Mucosa of descending colon (tissue), 3 donors: Measurements from ENCODE around the gene NMRAL1. TPM values are rescaled to one million over a fixed set of nuclear protein-coding genes. Genes with fewer than 3 reads are reported as not detected.

ENCODE experiments used
- ATAC-seq: fragments of 200-7000 bp; cut with Tn5 transposase; one replicate; pipeline ENCODE4 v1.9.1; 2020; ENCODE audit warnings: mild to moderate bottlenecking, moderate library complexity
- DNase-seq, 3 donors: peaks; one replicate each; pipeline ENCODE4 v3.0.0-alpha.2; 2020
- H3K36me3 ChIP-seq: fragments of 200-600 bp; one replicate; pipeline ENCODE4 v1.8.0; 2021; ENCODE audit warnings: low read depth, mild to moderate bottlenecking
- H3K4me1 ChIP-seq: fragments of 200-600 bp; one replicate; pipeline ENCODE4 v1.8.0; 2021; ENCODE audit warnings: low read depth, mild to moderate bottlenecking
- H3K4me3 ChIP-seq: fragments of 200-600 bp; one replicate; pipeline ENCODE4 v1.8.0; 2021; ENCODE audit warnings: mild to moderate bottlenecking
- H3K9me3 ChIP-seq: fragments of 200-600 bp; one replicate; pipeline ENCODE4 v1.8.0; 2021; ENCODE audit warnings: mild to moderate bottlenecking
- CTCF ChIP-seq: fragments of 200-600 bp; IDR thresholded peaks from one replicate; pipeline ENCODE4 v1.8.0; 2022; ENCODE audit warnings: antibody characterized with exemption, mild to moderate bottlenecking
- intact Hi-C, 2 donors: fragments of 100-400 bp; cut with DNase I in 1 of 2; cut with micrococcal nuclease in 1 of 2; formaldehyde crosslinking; loops; one replicate each; pipeline versions ENCODE4 v1.11.0 to v1.11.1; 2022; cut with DNase I, micrococcal nuclease
- total RNA-seq, 3 donors: library from RNA; stranded (reverse); fragmentation: NEBNext Ultra II Directional in 2 of 3; extraction: Animal tissue kit (Norgen Biotek cat#: 25700) in 2 of 3; gene quantifications; one replicate each; pipeline versions ENCODE4 v1.2.1 to v1.2.4, GENCODE V29; 2021 to 2023
- donor health status: DM: no; HTN: no; CAD: no; lungs with moderate emphysema.
- donor health status: DM: no; HTN: no; CAD: no.
- donor health status: DM: no; HTN: yes; CAD: no.

NMRAL1 gene
- total RNA-seq, 3 donors from 2014 or later = 32.4 to 48.9 (median 38.4) TPM

GRCh38 chr16:4517812-4518680, 43.6 kb upstream of the NMRAL1 start:
- no peak for TF ChIP-seq CTCF
- DNase-seq (no peak), ATAC-seq (peak; percentile 22)
- Histone ChIP-seq H3K4me1 (peaks cover 3% of the 10 kb centered on the region), H3K4me3 (no peak overlapping the region), H3K36me3 (no peaks in the 10 kb centered on the region), H3K9me3 (no peaks in the 10 kb centered on the region)
- intact Hi-C loops = no loop called here

- H3K4me1 ChIP-seq = peaks cover 7% of the 10 kb centered on the region
- DNase-seq = no peak
- no peaks in the 10 kb centered on the region for H3K36me3 ChIP-seq
- TF ChIP-seq CTCF = no peak
- no peak overlapping the region for H3K4me3 ChIP-seq
- ATAC-seq = peak; percentile 8
- no peaks in the 10 kb centered on the region for H3K9me3 ChIP-seq
- intact Hi-C loops = no loop called here
Measured at GRCh38 chr16:4515611-4516233, 41.3 kb upstream of the NMRAL1 start.

GRCh38 chr16:4514606-4515005, 40.2 kb upstream of the NMRAL1 start:
- peaks cover 7% of the 10 kb centered on the region for H3K4me1 ChIP-seq
- ATAC-seq (no peak), DNase-seq (peak in 1 of 3 donors; percentile 31)
- H3K36me3 ChIP-seq = peaks cover 4% of the 10 kb centered on the region
- intact Hi-C loops = no loop called here
- no peak overlapping the region for H3K4me3 ChIP-seq
- TF ChIP-seq CTCF = no peak
- no peaks in the 10 kb centered on the region for H3K9me3 ChIP-seq

GRCh38 chr16:4513881-4514280, 39.5 kb upstream of the NMRAL1 start:
- H3K4me1 ChIP-seq = peaks cover 7% of the 10 kb centered on the region
- H3K9me3 ChIP-seq = no peaks in the 10 kb centered on the region
- no peak overlapping the region for H3K4me3 ChIP-seq
- DNase-seq (peak in 1 of 3 donors; percentile 34), ATAC-seq (no peak)
- no peak for TF ChIP-seq CTCF
- intact Hi-C loops = no loop called here
- H3K36me3 ChIP-seq = peaks cover 4% of the 10 kb centered on the region

GRCh38 chr16:4513086-4513860, 38.8 kb upstream of the NMRAL1 start:
- DNase-seq (peak in 1 of 3 donors; percentile 47), ATAC-seq (no peak)
- H3K4me1 ChIP-seq = peaks cover 7% of the 10 kb centered on the region
- H3K4me3 ChIP-seq = no peak overlapping the region
- no peak for TF ChIP-seq CTCF
- peaks cover 4% of the 10 kb centered on the region for H3K36me3 ChIP-seq
- intact Hi-C loops = no loop called here
- no peaks in the 10 kb centered on the region for H3K9me3 ChIP-seq
